ENCODE measurements around the gene COL16A1. TPM values are rescaled to one million over a fixed set of nuclear protein-coding genes. Genes with fewer than 3 reads are reported as not detected.

COL16A1 gene
- total RNA-seq, 4 donors from 2014 or later = 147 to 311 (median 212) TPM

DNA sequence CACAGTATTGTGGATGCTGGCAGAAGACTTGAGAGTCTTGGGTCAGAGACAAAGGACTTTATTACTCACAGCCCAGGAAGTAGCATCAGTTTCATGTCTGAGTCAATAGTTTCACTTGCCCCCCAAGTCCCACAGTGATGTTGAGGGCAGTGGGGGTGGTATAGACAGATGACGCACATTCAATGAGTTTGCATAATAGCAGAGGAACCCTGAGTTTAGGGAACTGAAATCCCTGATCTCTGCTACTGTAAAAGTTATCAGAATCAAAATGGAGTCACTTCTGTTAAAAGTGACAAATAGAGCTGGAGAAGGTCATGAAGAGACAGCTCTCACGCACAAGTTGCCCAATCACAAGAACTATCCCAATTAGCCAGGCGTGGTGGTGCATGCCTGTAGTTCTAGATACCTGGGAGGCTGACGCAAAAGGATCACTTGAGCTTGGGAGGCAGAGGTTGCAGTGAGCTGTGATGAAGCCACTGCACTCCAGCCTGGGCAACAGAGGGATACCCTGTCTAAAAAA, 97.8 kb downstream of the COL16A1 start:
- Histone ChIP-seq H3K4me1 (no peaks in the 10 kb centered on the region), H3K27ac (no peak overlapping the region), H3K9me3 (no peaks in the 10 kb centered on the region), H3K27me3 (no peaks in the 10 kb centered on the region), H3K4me3 (no peak overlapping the region), H3K36me3 (no peaks in the 10 kb centered on the region)
- no peak for DNase-seq (ENCODE audit: low spot score in 2 of 2)
- 81% methylated on average over 4 of the region's 4 CpGs for WGBS, 2 donors
- TF ChIP-seq EP300 (IDR thresholded peaks at IDR 0.05) (no peak), POLR2A (IDR thresholded peaks at IDR 0.05) (no peak)
- TF ChIP-seq, protein P1, sequence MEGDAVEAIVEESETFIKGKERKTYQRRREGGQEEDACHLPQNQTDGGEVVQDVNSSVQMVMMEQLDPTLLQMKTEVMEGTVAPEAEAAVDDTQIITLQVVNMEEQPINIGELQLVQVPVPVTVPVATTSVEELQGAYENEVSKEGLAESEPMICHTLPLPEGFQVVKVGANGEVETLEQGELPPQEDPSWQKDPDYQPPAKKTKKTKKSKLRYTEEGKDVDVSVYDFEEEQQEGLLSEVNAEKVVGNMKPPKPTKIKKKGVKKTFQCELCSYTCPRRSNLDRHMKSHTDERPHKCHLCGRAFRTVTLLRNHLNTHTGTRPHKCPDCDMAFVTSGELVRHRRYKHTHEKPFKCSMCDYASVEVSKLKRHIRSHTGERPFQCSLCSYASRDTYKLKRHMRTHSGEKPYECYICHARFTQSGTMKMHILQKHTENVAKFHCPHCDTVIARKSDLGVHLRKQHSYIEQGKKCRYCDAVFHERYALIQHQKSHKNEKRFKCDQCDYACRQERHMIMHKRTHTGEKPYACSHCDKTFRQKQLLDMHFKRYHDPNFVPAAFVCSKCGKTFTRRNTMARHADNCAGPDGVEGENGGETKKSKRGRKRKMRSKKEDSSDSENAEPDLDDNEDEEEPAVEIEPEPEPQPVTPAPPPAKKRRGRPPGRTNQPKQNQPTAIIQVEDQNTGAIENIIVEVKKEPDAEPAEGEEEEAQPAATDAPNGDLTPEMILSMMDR (IDR thresholded peaks at IDR 0.05) = no peak

Other genes with a start within 250 kb of the COL16A1 start
- gene TINAGL1, start 127.5 kb downstream of the COL16A1 start, total RNA-seq = 100 to 1,000 TPM in 3 of 4 donors, 10 to 100 TPM in 1; 97.3 to 227 (median 198) TPM
- 1 to 10 TPM in 1 of 4 donors, under 1 TPM in 1, not detected in 2; 0.21 to 2.5 TPM for gene HCRTR1, start 86.3 kb downstream of the COL16A1 start, total RNA-seq
- 100 to 1,000 TPM in 1 of 4 donors, 10 to 100 TPM in 3; 62.5 to 108 (median 89.7) TPM for gene PEF1, start 59.1 kb downstream of the COL16A1 start, total RNA-seq
- gene ADGRB2, start 60.3 kb upstream of the COL16A1 start, total RNA-seq = 10 to 100 TPM in 1 of 4 donors, 1 to 10 TPM in 3; 1.6 to 10.5 (median 4.1) TPM
- gene SPOCD1, start 112.0 kb upstream of the COL16A1 start, total RNA-seq = 10 to 100 TPM in 1 of 4 donors, under 1 TPM in 2, not detected in 1; 0.42 to 14.1 (median 0.66) TPM
- gene PTP4A2, start 234.4 kb upstream of the COL16A1 start, total RNA-seq = 100 to 1,000 TPM; 127 to 184 (median 159) TPM

Measured in tibial nerve (tissue), 4 donors.